ENCODE measurements around the gene CDK11B.

Gene CDK11B

DNA sequence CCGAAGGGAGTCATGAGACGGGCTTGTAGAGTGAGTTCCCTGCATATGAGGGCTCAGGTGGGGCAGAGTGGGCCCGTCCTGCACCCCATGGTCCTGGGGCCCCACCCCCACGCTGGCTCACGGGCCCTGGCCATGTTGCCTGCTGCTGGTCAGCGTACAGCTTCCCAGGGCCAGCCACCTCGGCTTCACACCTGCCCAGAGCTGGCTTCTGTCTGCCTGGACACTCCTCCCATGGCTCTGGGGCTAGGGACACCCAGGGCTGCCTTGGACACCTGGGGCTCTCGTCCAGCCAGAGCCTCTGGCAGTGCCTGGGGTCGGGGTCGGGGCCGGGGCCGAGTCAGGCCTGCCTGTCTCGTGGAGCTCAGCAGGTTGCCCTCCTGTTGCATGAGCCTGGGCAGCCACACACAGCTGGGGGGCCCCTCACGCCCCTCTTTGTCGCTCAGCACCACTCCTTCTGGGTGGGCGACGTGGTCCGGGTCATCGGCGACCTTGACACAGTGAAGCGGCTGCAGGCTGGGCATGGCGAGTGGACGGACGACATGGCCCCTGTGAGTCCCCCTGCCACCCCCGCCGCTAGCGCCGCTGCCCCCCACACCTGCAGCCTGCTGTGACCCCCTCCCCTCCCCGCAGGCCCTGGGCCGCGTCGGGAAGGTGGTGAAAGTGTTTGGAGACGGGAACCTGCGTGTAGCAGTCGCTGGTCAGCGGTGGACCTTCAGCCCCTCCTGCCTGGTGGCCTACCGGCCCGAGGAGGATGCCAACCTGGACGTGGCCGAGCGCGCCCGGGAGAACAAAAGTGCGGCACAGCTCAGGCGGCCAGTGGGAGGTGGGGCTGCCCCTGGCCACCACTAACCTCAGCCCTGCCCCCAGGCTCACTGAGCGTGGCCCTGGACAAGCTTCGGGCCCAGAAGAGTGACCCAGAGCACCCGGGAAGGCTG, 32.3 kb downstream of the CDK11B start:
- DNase-seq, result no peak

DNA sequence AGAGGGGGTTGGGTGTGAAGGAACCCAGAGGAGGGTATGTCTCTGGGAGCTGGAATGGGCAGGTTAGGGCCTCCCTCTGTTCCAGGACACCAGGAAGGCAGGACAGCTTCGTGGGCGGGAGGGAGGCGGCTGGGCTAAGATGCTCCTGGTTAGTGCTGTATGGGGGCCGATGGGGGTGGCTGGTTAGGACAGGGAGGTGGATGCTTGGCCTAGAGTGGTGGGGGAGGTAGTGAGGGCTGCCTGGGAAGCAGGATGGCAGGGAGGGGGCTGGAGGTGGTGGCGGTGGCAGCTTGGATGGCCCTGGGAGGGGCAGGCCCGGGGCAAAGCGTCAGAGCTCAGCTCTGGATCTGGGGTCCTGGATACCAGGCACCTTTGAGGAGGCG, 33.0 kb downstream of the CDK11B start:
- peak; percentile 45 for DNase-seq

DNA sequence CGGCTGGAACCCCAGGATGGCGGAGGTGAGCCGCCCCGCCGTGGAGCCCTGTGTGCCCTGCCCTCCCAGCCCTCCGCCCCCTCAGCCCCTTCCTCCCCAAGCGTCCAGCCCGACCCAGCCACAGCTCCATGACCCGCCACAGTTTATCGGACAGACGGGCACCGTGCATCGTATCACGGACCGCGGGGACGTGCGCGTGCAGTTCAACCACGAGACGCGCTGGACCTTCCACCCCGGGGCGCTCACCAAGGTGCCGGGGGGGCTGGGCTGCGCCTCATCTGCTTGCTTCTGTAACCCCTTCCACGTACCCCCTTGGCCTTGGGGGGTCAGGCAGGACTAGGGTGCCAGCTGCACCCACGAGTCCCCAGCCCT, 33.4 kb downstream of the CDK11B start:
- DNase-seq, result no peak

DNA sequence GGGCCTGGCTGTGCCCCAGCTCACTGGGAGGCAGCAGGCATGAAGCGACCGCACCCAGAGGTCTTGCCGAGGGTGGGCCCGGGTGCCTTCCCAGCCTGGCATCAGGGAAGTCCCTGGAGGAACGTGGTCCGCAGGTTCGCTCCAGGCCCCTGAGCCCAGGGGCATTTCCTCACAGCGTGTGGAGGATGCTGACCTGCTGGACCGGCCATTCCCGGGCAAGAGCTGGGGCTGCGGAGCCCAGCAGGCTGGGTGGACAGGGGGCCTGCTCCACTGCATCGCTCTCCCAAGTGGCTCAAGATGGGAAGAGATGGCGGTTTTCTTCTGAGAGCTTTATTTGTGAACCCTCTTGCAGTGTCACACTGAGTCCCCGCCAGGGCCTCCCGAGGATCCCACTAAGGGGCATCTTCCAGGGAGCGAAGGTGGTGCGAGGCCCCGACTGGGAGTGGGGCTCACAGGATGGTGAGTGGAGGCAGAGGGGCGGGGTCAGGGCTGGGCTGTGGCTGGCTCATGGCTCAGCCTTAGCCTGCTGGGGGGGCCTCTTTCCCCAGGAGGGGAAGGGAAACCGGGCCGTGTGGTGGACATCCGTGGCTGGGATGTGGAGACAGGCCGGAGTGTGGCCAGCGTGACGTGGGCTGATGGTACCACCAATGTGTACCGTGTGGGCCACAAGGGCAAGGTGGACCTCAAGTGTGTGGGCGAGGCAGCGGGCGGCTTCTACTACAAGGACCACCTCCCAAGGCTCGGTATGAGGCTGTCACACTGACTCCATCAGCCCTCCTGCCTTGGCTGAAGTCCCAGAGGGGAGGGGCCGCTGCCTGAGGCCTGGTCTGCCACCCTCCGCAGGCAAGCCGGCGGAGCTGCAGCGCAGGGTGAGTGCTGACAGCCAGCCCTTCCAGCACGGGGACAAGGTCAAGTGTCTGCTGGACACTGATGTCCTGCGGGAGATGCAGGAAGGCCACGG, 34.1 kb downstream of the CDK11B start:
- peak; percentile 55 for DNase-seq

DNA sequence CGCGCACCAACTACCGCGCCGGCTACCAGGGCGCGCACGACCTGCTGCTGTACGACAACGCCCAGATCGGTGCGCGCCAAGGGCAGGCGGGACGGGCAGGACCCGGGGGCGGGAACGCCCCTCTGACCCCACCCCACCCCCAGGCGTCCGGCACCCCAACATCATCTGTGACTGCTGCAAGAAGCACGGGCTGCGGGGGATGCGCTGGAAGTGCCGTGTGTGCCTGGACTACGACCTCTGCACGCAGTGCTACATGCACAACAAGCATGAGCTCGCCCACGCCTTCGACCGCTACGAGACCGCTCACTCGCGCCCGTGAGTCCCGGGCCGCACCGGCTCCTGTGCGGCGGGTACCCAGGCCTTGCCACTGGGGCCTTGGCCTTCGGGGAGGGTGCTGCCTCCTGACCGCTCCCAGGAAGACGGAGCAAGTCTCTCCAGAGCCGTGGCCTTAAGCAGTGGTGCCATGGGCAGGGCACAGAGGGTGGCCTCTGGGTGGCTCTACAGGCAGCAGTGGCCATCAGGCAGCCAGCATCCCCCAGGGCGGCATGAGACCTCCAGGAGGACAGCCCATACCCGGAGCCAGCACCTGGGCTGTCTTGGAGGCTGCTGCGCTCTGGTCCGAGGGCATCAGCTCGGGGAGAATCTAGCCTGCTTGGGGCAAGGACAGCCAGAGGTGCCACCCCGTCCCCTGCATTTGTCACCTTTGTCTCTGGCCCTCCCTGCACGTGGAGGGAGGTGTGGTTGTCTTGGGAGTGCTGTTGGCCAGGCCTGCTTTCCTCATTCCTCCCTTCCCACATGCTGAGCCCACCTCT, 35.0 kb downstream of the CDK11B start:
- peak; percentile 41 for DNase-seq

DNA sequence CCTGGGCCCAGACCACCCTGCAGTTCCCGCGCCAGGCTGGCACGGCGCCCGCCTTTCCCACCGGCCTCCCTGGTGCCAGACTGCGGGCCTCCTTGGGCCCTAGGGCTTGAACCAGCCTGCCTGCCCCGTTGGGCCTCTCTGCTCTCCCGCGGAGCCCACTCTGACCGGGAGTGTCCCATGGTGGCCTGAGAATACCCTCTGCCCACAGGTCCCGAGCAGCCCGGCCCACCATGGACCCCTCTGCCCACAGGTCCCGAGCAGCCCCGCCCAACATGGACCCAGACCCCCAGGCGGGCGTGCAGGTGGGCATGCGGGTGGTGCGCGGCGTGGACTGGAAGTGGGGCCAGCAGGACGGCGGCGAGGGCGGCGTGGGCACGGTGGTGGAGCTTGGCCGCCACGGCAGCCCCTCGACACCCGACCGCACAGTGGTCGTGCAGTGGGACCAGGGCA, 35.6 kb downstream of the CDK11B start:
- peak; percentile 29 for DNase-seq

DNA sequence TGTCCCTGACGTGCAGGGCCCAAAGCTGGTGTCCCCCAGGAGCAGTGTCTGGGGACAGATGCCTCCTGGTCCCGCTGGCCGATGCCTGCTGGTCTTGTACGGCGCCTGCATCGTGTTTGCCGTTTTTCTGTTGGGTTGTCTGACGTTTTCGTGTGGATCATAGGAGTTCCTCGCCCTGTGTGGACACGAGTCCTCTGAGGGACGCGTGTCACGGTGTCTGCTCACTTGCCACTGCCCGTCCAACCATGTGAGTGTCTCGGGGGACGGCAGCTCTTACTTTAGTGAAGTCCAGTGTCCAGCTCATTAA, 36.1 kb downstream of the CDK11B start:
- peak; percentile 30 for DNase-seq

DNA sequence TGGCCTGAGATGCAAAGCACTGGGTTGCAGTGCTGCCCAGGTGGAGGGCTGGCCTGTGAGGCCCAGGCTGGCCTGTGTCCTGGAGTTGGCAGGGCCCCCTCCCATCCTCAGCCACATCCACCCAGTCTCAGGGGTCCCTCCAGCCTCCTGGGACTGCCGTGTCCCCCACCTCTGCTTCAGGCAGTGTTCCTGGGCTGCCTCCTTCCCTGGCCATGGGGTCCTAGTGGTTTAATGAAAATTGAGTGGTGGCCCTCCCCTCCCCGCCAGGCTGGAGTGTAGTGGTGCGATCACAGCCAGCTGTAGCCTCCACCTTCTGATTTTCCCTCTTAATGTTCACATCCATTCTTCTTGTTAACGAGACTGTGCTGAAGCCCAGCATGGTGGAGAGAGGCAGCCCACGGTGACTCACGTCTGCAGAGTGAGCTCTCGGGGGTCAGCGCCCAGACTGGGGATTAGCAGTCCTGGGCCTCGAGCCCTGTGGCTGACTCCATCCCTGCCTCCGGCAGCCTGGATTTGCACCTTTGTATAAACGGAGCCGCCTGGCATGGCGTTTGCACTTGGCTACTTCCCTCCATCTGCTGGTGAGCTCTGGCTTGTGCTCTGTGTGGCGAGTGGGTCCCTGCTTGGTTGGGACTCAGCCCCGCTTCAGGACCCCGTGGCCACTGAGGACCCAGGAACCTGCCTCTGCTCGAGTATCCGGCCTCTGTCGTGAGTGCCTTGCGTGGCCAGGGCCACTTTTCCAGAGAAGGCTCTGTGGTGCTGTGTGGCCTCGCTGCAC, 36.6 kb downstream of the CDK11B start:
- peak; percentile 31 for DNase-seq

DNA sequence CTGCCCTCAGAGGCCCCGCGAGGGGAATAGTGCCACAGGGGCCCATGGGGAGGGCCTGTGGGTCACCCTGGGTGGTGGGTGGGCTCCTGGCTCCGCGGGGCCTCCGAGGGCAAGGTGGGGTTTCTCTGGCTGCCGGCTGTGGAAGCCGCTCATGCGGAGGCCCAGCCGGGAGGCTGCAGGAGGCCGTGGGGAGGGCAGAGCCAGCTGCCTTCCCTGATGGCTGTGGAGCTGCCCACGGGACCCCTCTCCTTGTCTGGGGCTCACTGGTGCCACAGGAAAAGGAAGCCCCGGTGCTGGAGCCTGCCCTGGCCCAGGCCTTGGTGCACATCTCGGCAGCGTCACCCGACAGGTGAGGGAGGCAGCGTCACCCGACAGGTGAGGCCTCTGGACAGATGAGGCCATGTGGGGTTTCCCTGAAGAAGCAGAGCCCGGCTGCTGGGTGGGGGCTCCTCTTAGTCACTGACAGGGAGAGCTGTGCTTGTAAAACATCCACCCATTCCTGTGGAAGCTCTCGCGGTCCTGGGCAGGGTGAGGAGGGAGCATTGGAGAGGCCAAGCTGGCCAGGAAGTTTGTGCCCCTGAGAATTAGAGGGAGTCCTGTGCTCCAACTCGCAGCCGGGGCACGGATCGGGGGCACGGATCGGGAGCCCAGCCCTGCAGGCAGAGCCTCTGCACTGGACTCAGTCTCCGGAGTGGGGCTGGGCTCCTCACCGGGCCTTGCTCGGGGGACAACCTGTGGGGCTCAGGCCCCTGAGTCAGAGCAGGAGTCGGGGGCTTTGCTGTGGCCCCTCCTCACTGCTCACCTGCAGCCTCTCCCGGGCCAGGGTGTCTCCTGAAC, 37.4 kb downstream of the CDK11B start:
- DNase-seq, result no peak

DNA sequence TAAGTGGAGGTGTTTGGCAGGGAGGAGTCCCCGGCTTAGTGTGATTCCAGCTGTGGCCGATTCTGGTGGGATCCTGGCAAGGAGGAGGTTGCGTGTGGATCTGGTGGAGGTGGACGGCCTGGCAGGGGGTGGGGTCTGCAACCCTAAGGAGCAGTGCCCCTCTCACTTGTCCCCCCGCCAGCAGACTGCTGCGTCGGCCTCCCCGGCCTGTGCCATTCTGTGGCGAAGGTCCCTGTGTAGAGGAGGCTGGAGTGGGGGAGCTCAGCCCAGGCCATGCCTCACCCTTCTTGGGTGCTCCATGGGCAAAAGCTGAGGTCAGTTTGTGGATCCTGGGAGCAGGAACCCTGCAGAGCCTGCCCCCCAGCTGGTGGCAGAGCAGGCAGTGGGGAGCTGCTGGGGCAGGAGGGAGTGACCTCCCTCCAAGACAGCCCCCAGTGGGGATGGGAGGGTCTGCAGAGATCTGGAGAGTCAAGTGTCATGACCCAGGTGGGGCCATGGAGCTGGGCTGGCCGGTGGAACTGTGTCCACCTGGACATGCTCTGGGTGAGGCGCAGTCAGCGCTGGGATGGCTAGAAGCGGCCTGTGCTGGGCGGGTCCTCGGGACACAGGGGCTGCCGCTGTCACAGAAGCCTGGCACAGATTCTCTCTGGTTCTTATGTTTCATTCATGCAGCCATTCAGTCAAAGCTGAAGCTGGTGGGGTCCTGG, 38.2 kb downstream of the CDK11B start:
- DNase-seq, result no peak

DNA sequence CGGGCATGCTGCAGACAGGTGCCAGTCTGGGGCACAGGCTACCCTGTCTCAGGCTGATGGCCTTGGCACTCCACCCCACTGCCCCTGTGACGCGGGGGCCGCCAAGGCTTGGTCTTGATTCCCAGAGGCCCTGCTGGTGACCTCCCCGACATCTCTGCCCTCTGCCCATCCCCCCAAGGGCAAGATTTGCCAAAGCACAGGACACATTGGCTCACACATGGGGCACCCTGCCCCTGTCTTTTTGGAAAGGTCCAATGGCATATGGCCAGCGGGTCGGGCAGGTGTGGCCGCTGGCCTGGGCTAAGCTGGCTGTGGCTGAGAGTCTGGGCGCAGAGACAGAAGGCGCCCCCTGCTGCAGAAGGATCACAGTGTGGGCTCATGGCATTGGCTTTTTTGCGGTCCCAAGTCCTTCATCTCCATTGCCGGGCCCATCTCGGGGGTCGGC, 38.9 kb downstream of the CDK11B start:
- no peak for DNase-seq

DNA sequence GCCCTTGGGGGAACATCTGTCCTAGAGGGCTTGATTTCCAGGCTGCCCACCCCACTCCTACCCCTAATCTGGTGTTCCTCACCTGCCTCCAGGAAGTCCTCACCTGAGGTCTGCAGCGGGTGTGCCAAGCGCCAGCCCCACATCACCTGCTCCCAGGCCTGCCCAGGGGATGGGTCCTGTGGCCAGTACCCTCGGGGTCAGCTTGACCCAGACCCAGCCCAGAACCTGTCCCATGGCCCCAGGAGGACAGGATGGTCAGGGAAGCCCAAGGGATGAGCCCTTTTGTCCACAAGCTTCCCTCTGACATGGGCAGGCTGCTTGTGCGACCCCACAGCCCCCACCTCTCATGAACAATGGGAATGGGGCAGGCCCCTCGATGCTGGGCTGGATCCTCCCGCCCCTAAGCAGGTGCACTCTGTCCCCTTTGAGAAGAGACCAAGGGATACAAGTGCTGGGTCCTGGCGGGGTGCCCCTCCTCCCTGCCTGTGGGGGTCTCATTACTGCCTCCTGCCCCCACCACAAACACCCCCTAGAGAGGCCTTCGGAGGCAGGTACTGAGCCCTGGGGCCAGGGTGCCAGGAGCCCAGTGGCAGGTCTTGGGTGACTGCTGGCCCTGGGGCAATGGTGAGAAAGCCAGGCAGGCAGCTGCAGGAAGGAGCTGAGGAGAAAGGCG, 40.3 kb downstream of the CDK11B start:
- DNase-seq, result no peak

DNA sequence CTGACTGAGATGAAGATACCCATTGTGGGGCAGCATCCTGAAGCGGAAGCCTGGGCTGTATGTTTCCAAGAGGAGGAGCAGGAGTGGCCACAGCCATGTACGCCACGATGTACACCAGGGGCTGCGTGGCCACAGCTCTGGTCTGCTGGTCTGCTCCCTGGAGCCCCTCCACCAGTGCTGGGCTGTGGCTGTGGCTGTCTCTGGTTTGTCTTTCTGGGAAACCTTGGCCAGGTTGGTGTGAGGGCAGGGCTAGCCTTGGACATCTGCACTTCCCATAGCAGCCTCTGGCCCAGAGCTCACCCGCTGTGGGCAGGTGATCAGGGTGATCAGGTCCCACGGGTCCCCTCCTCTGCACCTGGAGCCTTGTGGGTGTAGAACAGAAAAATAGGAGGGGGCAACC, 40.9 kb downstream of the CDK11B start:
- no peak for DNase-seq

DNA sequence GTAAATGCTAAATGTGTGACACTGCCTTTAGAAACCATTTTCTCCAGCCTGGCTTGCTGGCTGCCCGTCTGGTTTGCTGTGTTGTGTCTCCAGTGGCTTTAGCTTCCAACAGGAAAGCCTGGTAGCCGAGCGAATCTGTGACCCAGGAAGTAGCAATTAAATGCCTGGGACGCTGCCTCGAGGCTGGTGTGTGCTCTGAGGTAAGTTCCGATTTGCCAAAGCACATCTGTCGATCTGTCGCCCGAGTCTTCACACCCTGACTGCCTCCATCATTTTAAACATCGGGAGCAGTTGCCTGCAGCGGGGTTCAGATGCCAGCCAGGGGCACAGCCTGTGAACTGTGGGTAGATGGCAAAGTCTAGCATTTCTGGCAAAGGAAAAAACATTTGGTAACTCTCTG, 41.3 kb downstream of the CDK11B start:
- no peak for DNase-seq

DNA sequence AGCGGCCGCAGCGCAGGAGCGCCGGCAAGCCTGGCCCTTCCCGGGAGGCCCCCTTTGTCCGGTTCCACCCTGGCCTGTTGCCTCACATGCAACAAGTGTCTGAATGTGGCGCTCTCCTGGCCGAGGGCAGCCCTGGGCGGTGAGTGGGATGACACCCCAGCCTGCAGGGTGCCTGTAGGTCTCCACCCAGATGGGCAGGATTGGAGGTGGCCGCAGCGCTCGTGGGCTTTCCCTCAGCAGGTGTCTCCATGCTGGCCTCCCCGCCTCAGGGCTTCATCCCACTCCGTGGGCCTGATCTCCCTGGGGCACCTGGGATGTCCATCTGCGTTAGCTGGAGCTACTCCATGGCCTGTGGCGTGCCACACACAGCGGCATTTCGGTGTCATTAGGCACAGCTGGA, 42.0 kb downstream of the CDK11B start:
- DNase-seq, result no peak

DNA sequence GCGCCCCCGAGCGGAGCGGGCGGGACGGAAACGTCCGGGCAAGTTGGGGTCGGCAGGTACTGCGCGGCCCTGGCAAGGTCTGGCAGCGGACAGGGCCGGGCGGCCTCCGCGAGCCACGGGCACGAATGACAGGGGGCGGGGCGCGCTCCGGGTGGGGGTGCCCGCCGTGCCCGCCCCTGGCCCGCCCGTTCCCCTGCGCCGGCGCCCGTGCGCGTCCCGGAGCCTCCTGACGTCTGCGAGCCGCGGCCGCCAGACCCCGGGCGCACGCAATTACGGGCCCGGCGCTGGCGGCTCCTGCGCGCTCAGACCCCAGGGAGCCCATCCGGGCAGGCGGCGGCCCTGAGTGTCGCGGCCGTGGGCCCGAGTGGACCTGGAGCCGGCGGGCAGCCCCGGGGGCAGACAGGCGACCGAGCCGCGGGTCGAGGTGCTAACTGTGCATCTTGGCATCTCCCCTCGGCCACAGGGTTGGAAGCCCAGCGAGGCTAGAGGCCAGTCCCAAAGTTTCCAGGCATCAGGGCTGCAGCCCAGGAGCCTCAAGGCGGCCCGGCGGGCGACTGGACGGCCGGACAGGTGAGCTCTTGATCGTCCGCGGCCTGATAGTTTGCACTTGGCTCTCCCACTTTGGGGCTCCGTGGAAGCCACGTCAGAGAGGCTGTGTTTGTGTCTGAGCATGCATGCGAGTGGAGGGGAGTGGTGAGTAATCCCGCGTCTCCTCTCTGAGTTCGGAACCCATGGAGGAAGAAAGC, 42.6 kb downstream of the CDK11B start:
- DNase-seq, result no peak

DNA sequence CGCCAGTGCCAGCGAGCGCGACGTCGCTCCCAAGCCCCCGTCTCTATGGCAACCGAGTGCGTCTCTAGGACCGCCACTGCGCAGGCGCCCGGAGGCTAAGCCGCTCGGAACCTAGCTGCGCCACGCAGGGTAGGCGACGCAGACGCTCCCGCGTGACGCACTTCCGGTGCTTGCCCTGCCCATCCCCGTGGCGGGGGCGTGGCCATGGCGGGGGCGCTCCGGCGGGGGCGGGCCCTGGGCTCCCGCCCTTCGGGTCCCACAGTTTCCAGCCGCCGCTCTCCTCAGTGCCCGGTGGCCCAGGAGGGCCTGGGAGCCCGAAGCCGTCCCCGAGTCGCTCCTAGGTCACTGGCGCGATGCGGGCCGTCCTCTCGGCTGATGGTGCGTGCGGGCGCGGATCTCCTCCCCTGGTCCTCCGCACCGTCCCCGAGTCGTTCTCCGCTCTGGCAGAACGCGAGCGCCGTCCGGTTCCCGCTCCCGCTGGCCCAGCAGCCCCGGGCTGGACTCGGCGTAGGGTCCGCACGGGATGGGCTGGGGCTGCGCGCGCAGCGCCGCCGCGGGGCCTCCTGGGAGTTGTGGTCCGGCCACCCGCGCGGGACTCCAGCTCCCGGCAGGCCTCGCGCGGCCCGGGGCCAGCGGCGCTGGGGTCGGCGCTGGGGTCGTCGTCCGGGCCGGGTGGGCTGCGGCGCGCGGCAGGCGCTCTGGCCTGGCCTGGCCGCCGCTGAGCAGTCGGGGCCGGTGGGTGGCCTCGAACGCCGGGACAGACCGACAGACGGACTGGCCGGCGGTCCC, 43.4 kb downstream of the CDK11B start, which contains the start of gene MIB2:
Gene MIB2, plus strand, starts transcription at position 245 of the 789 bp plus-strand sequence. CDS start 7,953 bp downstream, outside the sequence.
- DNase-seq, result peak; percentile 96

DNA sequence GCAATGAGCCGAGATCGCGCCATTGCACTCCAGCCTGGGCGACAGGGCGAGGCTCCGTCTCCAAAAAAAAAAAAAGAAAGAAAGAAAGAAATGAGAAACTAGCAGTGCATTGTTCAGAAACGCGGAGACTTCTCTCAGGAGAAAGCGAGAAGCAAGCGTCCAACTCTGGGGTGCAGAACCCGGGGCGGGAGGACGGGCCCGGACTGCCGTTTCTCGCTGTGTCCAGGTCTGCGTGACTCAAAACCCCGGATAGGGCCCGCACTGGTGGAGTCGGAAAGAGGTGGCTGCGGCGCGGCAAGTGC, 43.9 kb downstream of the CDK11B start:
- no peak for DNase-seq

Measured in left hindlimb (tissue), 1 donor.